ENCODE data around the gene HBM.

Gene HBM

GRCh38 chr16:117379-118365 lies 48.1 kb upstream of the HBM start (continued):
- TF ChIP-seq ZNF629 (tag by site-specific recombination; IDR thresholded peaks at IDR 0.05) (no peak), ZNF394 (tag by site-specific recombination; IDR thresholded peaks at IDR 0.05; ENCODE audit: borderline replicate concordance) (no peak), ZNF426 (tag by site-specific recombination; IDR thresholded peaks at IDR 0.05) (no peak), ZNF302 (tag by site-specific recombination; IDR thresholded peaks at IDR 0.05; ENCODE audit: low read depth) (no peak), ZBTB21 (tag by site-specific recombination; IDR thresholded peaks at IDR 0.05) (no peak), ZNF266 (tag by site-specific recombination; IDR thresholded peaks at IDR 0.05; ENCODE audit: low read depth) (no peak), KLF17 (tag by site-specific recombination; IDR thresholded peaks at IDR 0.05) (peak; percentile 91), ZNF366 (tag by site-specific recombination; conservative IDR thresholded peaks at IDR 0.05) (no peak), ZNF239 (tag by site-specific recombination; IDR thresholded peaks at IDR 0.05) (no peak), ZNF571 (tag by site-specific recombination; IDR thresholded peaks at IDR 0.05) (no peak), PRDM6 (tag by site-specific recombination; IDR thresholded peaks at IDR 0.05) (no peak), ZNF362 (tag by site-specific recombination; IDR thresholded peaks at IDR 0.05) (no peak), ZNF645 (tag by site-specific recombination; IDR thresholded peaks at IDR 0.05) (no peak), ZNF626 (tag by site-specific recombination; IDR thresholded peaks at IDR 0.05) (no peak), ZSCAN5A (tag by site-specific recombination; IDR thresholded peaks at IDR 0.05) (no peak), ZNF707 (tag by site-specific recombination; IDR thresholded peaks at IDR 0.05) (no peak), ZFP69B (tag by site-specific recombination; IDR thresholded peaks at IDR 0.05) (no peak), ZNF211 (tag by site-specific recombination; IDR thresholded peaks at IDR 0.05; ENCODE audit: low read depth) (no peak), ZNF776 (tag by site-specific recombination; IDR thresholded peaks at IDR 0.05; ENCODE audit: borderline replicate concordance) (no peak), ZNF510 (tag by site-specific recombination; IDR thresholded peaks at IDR 0.05; ENCODE audit: insufficient replicate concordance) (no peak), KLF7 (tag by site-specific recombination; IDR thresholded peaks at IDR 0.05; ENCODE audit: borderline replicate concordance) (no peak), KLF1 (tag by site-specific recombination; IDR thresholded peaks at IDR 0.05) (peak; percentile 90), ZNF558 (tag by site-specific recombination; IDR thresholded peaks at IDR 0.05) (no peak), ZNF473 (tag by site-specific recombination; IDR thresholded peaks at IDR 0.05) (no peak), ZNF112 (tag by site-specific recombination; IDR thresholded peaks at IDR 0.05) (no peak), ZXDB (tag by site-specific recombination; IDR thresholded peaks at IDR 0.05) (peak; percentile 60), ZNF423 (tag by site-specific recombination; IDR thresholded peaks at IDR 0.05) (no peak; the same call in 1 of the 2 replicates), SP2 (tag by site-specific recombination; IDR thresholded peaks at IDR 0.05) (no peak), ZNF785 (tag by site-specific recombination; IDR thresholded peaks at IDR 0.05) (no peak), ZNF501 (tag by site-specific recombination; IDR thresholded peaks at IDR 0.05) (no peak), ZNF155 (tag by site-specific recombination; IDR thresholded peaks at IDR 0.05) (no peak), ZNF175 (tag by site-specific recombination; IDR thresholded peaks at IDR 0.05) (no peak), SETDB1 (IDR thresholded peaks at IDR 0.05; ENCODE audit: insufficient read length, low read length) (no peak), ZNF2 (tag by site-specific recombination; IDR thresholded peaks at IDR 0.05) (0 out of 2 replicates have a peak, but pooled peaks have one; percentile 36), ZNF221 (tag by site-specific recombination; IDR thresholded peaks at IDR 0.05; ENCODE audit: borderline replicate concordance) (no peak)

Measured in HEK293 (cell line).